HuH-7.5 (cell line): Measurements from ENCODE around the gene OXTR.
A peak's percentile ranks its signal among the peaks of the same experiment; 100 is the strongest.

ENCODE experiments used
- DNase-seq: peaks from one replicate; pipeline ENCODE4 v3.0.0; 2011; ENCODE audit warnings: low spot score

Gene OXTR

DNA sequence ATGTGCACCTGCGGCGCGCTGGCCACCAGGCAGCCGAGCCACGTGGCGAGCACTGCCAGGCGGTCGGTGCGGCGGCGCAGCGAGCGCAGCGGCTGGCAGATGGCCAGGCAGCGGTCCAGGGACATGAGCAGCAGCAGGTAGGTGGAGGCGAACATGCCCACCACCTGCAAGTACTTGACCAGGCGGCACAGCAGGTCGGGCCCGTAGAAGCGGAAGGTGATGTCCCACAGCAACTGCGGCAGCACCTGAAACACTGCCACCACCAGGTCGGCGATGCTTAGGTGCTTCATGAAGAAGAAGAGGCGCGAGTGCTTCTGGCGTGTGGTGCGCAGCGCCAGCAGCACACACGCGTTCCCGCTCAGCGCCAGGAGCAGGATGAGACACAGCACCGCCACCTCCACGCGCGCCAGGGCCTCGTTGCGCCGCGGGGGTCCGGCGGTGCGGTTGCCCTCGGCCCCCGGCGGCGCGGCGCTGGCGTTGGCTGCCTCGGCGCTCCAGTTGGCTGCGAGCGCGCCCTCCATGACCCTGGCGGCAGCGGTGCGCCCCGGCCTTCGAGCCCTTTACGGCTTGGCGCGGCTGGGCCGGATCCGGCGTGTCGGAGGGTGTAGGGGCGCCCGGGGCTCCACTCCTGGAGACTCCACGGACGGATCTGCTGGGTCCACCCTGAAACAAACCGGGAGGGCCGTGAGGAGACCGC lies 1.6 kb downstream of the OXTR start:
- peak; percentile 87 for DNase-seq

- DNase-seq: no peak
These were observed 2.2 kb downstream of the OXTR start for GRCh38 chr3:8767256-8767666.

DNA sequence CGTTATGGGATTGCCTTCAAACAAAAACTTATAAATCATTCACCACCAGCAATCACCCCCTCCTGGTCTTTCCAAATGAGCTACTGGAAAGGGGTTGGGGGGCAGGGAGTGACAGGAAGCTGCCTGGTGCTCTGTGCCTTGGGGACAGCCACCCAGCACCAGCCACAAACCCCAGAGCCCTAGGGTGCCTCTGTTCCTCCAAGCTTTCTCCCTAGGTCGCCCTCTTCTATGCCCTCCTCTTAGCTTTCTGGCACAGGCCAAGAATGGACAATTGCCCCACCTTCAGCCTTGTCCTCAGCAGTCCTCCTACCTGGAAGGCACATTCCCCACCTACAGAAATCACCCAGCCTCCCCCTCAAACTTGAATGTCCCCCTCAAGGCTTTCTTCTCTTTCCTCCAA lies 3.3 kb downstream of the OXTR start:
- DNase-seq: no peak

DNA sequence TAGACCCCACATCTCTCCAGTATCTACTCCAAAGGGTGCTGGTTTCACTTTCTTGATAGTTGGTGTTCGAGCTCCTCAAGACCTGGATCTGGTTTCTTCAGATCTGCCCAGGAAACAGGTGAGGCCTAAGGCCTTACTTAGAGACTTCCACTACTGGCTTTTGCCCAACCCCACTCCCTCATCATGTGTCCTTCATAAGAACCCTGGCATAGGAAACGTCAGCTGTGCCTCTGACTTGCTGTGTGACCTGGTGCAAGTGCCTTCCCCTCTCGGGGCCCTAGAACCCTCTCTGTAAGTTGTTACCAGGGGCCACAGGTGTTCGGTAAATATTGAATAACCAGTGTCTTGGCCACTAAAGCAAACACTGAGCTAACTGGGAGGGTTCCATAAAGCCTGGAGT lies 3.9 kb downstream of the OXTR start:
- no peak for DNase-seq

GRCh38 chr3:8764528-8764927 lies 4.9 kb downstream of the OXTR start:
- DNase-seq: no peak

DNA sequence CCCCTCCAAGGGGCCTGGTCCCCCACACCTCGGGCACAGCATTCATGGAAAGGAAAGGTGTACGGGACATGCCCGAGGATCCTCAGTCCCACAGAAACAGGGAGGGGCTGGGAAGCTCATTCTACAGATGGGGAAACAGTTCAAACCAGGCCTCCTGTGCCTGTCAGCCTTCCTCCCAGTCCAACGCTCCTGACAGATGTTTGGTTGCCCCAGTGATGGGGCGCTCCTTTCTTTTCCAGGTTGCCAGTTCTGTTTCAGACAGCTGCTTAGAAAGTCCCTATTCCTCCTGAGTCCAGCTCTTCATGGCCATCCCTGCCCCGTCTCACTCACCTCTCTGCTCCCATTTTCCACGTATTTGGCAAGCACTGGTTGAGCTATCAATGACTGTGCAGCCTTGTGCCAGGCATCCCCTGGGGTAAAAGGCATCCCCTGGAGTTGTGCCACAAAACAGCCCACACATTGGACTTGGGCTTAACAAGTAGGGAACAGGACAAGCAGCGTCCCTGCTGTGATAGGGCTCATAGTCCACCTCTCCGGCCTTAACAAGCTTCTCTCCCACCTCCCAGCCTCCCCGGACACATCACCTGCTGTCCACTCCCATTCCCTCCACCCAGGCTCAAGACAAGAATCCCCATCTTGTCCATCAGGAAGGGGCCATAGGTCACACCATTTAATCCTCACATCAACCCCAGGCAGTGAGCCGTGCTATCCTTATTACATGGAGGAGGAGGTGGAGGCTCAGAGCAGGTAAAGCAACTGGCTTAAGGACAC lies 6.6 kb downstream of the OXTR start:
- no peak for DNase-seq

DNA sequence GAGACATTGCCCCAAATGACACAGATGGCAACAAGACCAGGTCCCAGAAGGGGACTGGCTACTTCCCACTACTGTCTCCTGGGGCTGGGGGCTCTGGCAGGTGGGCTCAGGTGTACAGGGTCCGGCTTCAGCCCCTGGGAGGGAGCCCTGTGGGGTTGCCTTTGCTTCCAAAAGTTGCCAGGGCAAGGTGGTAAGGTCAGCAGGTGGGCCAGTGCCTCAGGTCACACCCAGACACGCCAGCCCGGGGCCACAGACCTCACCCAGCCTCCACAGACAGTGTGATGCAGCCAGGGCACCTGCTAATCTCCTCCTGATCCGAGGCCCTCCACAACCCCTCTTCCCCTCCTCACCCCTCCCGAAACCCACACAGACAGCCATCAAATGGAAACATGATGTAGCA lies 7.5 kb downstream of the OXTR start:
- no peak for DNase-seq

GRCh38 chr3:8760506-8760905 lies 8.9 kb downstream of the OXTR start:
- no peak for DNase-seq

GRCh38 chr3:8760091-8760490 lies 9.3 kb downstream of the OXTR start:
- no peak for DNase-seq

- DNase-seq: no peak
These were observed 10.2 kb downstream of the OXTR start for GRCh38 chr3:8759038-8759707.

- DNase-seq: no peak
These were observed 11.6 kb downstream of the OXTR start for GRCh38 chr3:8757551-8758518.

DNA sequence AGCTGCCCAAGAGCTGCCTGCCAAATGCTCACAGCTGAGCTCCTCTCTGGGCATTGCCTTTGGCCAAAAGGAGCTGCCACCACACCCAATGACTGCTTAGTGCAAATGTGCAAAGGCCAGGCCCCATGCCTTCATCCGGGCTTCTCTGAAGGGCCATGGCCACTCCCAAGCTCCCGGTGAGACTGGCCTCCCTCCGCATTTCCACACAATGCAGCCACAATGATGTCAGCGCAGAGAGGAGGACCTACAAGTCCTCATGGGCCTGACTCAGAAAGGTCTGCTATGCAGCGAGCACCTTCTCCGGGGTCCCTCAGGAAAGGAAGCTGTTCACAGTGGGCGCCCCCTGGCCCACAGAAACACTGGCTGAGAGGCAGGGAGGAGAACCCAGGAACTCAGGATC lies 12.7 kb downstream of the OXTR start:
- no peak for DNase-seq

DNA sequence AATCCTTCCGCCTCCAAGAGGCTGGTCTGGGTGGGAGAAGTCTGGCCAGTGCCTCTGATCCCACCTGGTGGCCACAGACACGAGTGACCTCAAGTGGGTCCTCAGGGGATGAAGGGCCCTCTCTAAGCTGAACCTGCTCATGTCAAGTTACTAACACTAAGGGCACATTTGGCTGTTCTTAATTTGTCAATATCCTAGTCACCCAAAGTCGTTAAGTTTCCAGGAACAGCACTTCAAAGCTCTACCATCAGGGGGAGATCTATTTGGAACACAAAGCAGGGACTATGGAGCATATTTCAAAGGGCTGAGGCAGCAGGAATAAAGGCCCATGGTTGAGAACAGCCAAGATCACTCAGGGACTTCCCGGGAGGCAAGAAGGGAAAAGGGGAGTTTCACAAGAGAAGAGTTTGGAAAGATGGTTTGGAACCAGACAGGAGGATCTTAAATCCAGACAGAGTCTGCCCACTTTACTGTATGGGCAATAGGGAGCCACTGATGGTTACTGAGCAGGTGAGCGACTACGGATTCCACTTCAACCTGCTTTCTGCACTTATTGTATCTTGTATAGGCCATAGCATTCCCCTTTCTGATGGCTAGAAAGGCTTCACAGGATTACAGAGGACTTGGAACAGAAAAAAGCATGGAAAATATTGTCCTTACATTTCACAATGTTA lies 13.7 kb downstream of the OXTR start:
- peak; percentile 66 for DNase-seq

- no peak for DNase-seq
These were observed 14.3 kb downstream of the OXTR start for GRCh38 chr3:8755097-8755496.

- no peak for DNase-seq
These were observed 16.6 kb downstream of the OXTR start for GRCh38 chr3:8752832-8753231.

GRCh38 chr3:8749316-8749715 lies 20.1 kb downstream of the OXTR start:
- no peak for DNase-seq

GRCh38 chr3:8746780-8747345 lies 22.6 kb downstream of the OXTR start:
- DNase-seq: no peak

DNA sequence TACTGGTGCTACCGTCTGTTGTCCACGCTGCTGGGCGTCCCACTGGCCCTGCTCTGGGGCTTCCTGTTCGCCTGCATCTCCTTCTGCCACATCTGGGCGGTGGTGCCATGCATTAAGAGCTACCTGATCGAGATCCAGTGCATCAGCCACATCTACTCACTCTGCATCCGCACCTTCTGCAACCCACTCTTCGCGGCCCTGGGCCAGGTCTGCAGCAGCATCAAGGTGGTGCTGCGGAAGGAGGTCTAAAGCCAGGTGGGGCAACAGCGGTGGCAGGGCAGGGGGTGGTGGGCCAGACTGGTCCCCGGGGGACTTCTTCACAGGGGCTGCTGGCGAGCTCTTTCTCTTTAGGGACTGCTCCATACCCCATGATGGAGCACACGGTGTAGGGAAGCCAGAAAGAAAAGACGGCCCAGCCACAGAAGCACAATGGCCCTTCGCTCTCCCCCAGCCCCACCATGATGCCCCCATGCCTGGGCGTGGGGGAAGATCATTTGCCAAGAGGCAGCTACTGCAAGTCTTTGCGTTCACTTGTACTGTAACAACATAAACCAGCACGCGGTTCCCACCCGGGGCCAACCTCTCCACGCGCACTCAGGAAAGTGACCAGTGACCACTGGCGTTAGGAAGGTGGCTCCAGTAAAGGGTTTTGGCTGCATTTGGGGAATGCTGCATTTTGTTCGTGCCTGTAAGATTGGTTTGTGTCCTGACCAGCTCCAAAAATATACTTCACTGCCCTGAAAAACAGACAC lies 23.6 kb downstream of the OXTR start:
- no peak for DNase-seq

DNA sequence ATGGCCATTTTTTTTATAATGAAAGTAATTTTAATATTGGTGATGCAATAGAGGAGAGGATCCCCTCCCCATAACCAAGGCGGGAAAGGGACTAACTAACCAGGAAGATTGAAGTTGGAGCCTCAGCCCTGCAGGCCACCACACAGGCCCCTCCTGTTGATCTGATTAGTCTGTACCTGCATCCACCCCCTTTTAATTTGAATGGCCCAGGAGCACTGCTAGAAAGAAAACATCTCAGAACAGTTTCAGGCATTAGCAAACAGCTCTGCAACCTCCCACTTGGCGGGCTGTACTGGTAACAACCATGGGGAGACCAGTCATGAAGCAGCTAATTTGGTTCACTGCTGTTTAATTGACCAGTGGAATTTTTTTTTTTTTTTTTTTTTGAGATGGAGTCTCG lies 25.5 kb downstream of the OXTR start:
- DNase-seq: no peak

DNA sequence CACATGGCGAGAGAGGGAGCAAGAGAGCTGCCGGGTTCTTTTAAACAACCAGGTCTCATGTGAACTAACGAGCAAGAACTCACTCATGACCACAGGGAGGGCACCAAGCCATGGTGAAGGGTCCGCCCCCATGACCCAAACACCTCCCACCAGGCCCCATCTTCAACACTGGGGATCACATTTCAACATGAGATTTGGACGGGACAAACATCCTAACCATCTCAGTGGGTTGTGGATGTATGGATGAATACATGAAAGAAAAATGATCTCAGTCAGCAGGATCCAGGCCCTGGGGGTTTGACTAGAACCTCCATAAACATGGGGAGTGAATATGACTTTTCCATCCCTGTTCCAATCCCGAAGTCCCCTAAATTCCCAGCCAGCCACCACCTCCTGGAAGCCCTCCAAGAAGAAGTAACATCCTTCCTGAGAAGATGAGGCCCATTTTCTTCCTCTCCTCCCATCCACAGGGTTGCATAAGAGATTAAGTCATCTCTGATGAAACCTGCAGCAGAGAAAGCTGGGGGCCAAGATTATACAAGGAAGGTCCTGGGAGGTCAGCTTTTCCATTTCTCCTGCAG lies 26.3 kb downstream of the OXTR start:
- DNase-seq: no peak
